Esophagus muscularis mucosa (tissue), 4 donors: ENCODE measurements around the gene SEC14L1.

ENCODE experiments used
- EP300 ChIP-seq: sonication (generic); formaldehyde crosslinking; IDR thresholded peaks from one replicate; pipeline ENCODE4 v1.6.1; 2017; ENCODE audit warnings: antibody characterized with exemption
- POLR2A ChIP-seq: fragments of 450-650 bp; IDR thresholded peaks from one replicate; pipeline ENCODE4 v1.6.1; 2017; ENCODE audit warnings: antibody characterized with exemption, moderate library complexity, mild to moderate bottlenecking, low read depth
- POLR2AphosphoS5 ChIP-seq, 2 donors: sonication (generic); formaldehyde crosslinking; IDR thresholded peaks; one replicate each; pipeline ENCODE4 v1.6.1; 2017; ENCODE audit warnings: antibody characterized with exemption in 2 of 2
- TF ChIP-seq, protein P1 (sequence below), 3 experiments: fragments of 200-600 bp in 2 of 3; fragments of 450-650 bp in 1 of 3; sonication (generic) in 2 of 3; IDR thresholded peaks; one replicate each; pipeline ENCODE4 v1.5.1; 2017 to 2019; ENCODE audit warnings: antibody characterized with exemption in 3 of 3, mild to moderate bottlenecking in 2 of 3, moderate library complexity in 1 of 3

DNA sequence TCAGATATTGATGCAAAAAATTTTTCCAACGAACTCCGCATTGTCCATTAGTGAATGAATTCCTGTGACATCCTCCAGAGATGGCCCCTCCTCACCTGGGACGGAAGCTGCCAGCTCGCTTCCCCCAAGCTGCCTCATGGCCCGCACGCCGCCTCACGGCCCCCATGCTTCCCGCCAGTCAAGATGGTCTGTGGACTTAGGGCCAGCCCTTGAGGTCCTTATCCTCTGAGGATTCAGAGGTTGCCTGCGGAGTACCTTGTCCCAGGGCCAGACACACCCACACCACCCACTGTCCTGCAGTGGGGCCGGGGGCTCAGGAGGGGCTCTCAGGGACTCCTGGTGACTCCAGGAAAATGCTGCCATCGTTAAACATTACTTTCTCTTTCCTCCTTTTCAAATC, 73.6 kb downstream of the SEC14L1 start:
- TF ChIP-seq POLR2A (no peak), POLR2AphosphoS5 (IDR thresholded peaks at IDR 0.05) (no peak), EP300 (no peak)
- TF ChIP-seq, protein P1, sequence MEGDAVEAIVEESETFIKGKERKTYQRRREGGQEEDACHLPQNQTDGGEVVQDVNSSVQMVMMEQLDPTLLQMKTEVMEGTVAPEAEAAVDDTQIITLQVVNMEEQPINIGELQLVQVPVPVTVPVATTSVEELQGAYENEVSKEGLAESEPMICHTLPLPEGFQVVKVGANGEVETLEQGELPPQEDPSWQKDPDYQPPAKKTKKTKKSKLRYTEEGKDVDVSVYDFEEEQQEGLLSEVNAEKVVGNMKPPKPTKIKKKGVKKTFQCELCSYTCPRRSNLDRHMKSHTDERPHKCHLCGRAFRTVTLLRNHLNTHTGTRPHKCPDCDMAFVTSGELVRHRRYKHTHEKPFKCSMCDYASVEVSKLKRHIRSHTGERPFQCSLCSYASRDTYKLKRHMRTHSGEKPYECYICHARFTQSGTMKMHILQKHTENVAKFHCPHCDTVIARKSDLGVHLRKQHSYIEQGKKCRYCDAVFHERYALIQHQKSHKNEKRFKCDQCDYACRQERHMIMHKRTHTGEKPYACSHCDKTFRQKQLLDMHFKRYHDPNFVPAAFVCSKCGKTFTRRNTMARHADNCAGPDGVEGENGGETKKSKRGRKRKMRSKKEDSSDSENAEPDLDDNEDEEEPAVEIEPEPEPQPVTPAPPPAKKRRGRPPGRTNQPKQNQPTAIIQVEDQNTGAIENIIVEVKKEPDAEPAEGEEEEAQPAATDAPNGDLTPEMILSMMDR (IDR thresholded peaks at IDR 0.05), result no peak
